Heart right ventricle (tissue), 16 donors: ENCODE data around the gene DCHS1. TPM values are rescaled to one million over a fixed set of nuclear protein-coding genes. Genes with fewer than 3 reads are reported as not detected.

ENCODE experiments used
- ATAC-seq, 8 donors: fragments of 200-7000 bp; cut with Tn5 transposase; one replicate each; pipeline ENCODE4 v1.9.1; 2020; ENCODE audit warnings: mild to moderate bottlenecking in 8 of 8, moderate library complexity in 8 of 8, moderate number of reproducible peaks in 1 of 8
- DNase-seq, 2 donors: peaks; one replicate each; pipeline ENCODE4 v3.0.0-alpha.2; 2020
- H3K27ac ChIP-seq, 10 donors: fragments of 200-600 bp; sonication (generic) in 2 of 10; one replicate each; pipeline versions ENCODE4 v1.5.0 to v1.8.0; 2020 to 2022; ENCODE audit warnings: mild to moderate bottlenecking in 3 of 10
- H3K27me3 ChIP-seq, 7 donors: fragments of 200-600 bp; one replicate each; pipeline ENCODE4 v1.8.0; 2021 to 2022; ENCODE audit warnings: mild to moderate bottlenecking in 2 of 7
- H3K36me3 ChIP-seq, 9 donors: fragments of 200-600 bp; sonication (generic) in 1 of 9; one replicate each; pipeline versions ENCODE4 v1.5.0 to v1.8.0; 2020 to 2022; ENCODE audit warnings: mild to moderate bottlenecking in 2 of 9
- H3K4me1 ChIP-seq, 9 donors: fragments of 200-600 bp; sonication (generic) in 1 of 9; one replicate each; pipeline versions ENCODE4 v1.5.0 to v1.8.0; 2020 to 2022; ENCODE audit warnings: mild to moderate bottlenecking in 4 of 9
- H3K4me3 ChIP-seq, 10 donors: fragments of 200-600 bp; sonication (generic) in 2 of 10; one replicate each; pipeline versions ENCODE4 v1.5.0 to v1.8.0; 2020 to 2022; ENCODE audit warnings: mild to moderate bottlenecking in 7 of 10, moderate library complexity in 2 of 10
- H3K9me3 ChIP-seq, 11 donors: fragments of 200-600 bp in 10 of 11; sonication (generic) in 2 of 11; one replicate each; pipeline versions ENCODE4 v1.5.0 to v1.8.0; 2013 to 2022; ENCODE audit warnings: mild to moderate bottlenecking in 2 of 11, control low read depth in 1 of 11, moderate library complexity in 1 of 11
- WGBS, 2 donors: extraction: QIAGEN DNeasy Blood & Tissue Kit; methylation state at CpG; one replicate each; pipeline ENCODE4 v1.1.7; 2013; ENCODE audit warnings: inconsistent platforms in 1 of 2; 5-methylcytosine and 5-hydroxymethylcytosine counted together
- intact Hi-C, 10 donors: fragments of 100-400 bp; cut with DNase I; formaldehyde crosslinking; loops; one replicate each; pipeline versions ENCODE4 v1.11.1 to v1.14.2; 2022
- polyA plus RNA-seq, 2 donors: library from polyadenylated mRNA; stranded (reverse); fragments of 200-250 nt; gene quantifications; one replicate each; pipeline ENCODE4 v1.2.3, GENCODE V29; 2013
- total RNA-seq, 10 donors: library from RNA; stranded (reverse); fragmentation: NEBNext Ultra II Directional in 3 of 10; extraction: Animal tissue kit (Norgen Biotek cat#: 25700) in 3 of 10; gene quantifications; one replicate each; pipeline versions ENCODE4 v1.2.1 to v1.2.4, GENCODE V29; 2021 to 2023
- TF ChIP-seq, protein P1 (sequence below), 9 donors: fragments of 200-600 bp; sonication (generic) in 2 of 9; IDR thresholded peaks; one replicate each; pipeline versions ENCODE4 v1.5.0 to v1.8.0; 2021 to 2022; ENCODE audit warnings: antibody characterized with exemption in 9 of 9, mild to moderate bottlenecking in 5 of 9, moderate library complexity in 1 of 9
- donor health status: Arrhythmogenic right ventricular cardiomyopathy.
- donor health status: ischemic (EF 13 %, LVEDD 7.1; RV severe dilation, severe dysfunction).
- donor health status: healthy with polysubstance abuse.
- donor health status: DM: no; HTN: yes; CAD: no.
- donor health status: DM: no; HTN: no; CAD: no.
- donor health status: ischemic (EF 25% LVEDD 6.9; RV normal size, moderate dysfunction).
- donor health status: ischemic (EF 25% LVEDD 5.7; RV mildly dilated, moderate dysfunction).
- donor health status: healthy.
- donor health status: DM: yes; HTN: yes; CAD: no.
- donor health status: Ischemic cardiomyopathy.
- donor health status: ischemic (EF 35%, LVEDD 5.7; RV mildly dilated, moderate dysfunction).
- donor health status: nonischemic (EF 11% LVEDD 7.7; RV severe dilation, severe dysfunction).
- donor health status: DM: yes; HTN: yes; CAD: no.
- donor health status: PGD.
- donor health status: ischemic (EF 29% LVEDD 5.4; RV normal size, mild dysfunction).
- donor health status: nonischemic (EF 23%, LVEDD 6.1; RV moderate dilation, normal function).

The DCHS1 gene
- total and polyA plus RNA-seq, 12 donors = 4.1 to 12.4 (median 8.2) TPM

DNA sequence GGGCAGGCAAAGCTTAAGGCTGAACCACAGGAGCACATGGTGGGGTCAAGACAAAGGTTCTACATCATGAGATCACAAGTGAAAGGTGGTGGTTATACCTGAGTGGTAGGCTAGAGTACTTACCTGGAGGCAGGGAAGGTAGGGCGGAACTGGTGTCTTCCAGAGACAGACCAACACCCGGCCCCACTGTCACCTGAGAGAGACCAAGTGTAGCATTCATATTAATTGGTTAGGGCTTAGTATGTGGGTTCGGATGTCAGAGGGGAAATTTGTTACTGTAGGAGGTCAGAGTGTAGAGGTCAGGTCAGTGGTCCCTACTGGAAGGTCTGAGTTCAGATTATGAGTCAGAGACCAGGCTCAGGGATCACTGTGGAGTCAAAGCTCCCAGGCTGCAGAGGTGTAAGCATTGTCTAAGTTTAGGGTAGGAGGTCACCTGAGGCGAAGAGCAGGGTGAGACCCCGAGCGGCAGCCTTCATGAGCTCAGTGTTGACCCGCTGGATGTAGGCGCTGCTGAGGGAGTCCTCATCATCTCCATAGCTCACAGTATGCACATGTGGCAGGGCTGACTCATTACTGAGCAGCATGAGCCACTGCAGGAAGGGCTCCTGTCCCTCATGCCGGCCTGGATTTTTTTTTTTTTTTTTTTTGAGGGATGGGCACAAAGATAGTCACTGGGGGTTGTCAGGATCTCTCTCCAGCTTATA is 39.6 kb downstream of the DCHS1 start:
- Histone ChIP-seq H3K27ac (no peak overlapping the region), H3K36me3 (peaks cover 0 to 46% (median 10%) of the 10 kb centered on the region in 9 donors), H3K4me3 (no peak overlapping the region), H3K9me3 (no peaks in the 10 kb centered on the region), H3K4me1 (peaks cover 10 to 60% (median 37%) of the 10 kb centered on the region in 9 donors), H3K27me3 (no peaks in the 10 kb centered on the region)
- intact Hi-C loops = loop anchor here in 2 of 10 donors (5.0 to 10.0 kb wide), 2 partner anchors 59 to 66 kb away; partner anchors contain the start of gene MRPL17 (in 1 of the 2)
- DNase-seq = no peak
- 97 to 98% methylated on average over 9 of the region's 9 CpGs for WGBS, 2 donors
- TF ChIP-seq, protein P1, sequence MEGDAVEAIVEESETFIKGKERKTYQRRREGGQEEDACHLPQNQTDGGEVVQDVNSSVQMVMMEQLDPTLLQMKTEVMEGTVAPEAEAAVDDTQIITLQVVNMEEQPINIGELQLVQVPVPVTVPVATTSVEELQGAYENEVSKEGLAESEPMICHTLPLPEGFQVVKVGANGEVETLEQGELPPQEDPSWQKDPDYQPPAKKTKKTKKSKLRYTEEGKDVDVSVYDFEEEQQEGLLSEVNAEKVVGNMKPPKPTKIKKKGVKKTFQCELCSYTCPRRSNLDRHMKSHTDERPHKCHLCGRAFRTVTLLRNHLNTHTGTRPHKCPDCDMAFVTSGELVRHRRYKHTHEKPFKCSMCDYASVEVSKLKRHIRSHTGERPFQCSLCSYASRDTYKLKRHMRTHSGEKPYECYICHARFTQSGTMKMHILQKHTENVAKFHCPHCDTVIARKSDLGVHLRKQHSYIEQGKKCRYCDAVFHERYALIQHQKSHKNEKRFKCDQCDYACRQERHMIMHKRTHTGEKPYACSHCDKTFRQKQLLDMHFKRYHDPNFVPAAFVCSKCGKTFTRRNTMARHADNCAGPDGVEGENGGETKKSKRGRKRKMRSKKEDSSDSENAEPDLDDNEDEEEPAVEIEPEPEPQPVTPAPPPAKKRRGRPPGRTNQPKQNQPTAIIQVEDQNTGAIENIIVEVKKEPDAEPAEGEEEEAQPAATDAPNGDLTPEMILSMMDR (IDR thresholded peaks at IDR 0.05) = no peak
- ATAC-seq = no peak

DNA sequence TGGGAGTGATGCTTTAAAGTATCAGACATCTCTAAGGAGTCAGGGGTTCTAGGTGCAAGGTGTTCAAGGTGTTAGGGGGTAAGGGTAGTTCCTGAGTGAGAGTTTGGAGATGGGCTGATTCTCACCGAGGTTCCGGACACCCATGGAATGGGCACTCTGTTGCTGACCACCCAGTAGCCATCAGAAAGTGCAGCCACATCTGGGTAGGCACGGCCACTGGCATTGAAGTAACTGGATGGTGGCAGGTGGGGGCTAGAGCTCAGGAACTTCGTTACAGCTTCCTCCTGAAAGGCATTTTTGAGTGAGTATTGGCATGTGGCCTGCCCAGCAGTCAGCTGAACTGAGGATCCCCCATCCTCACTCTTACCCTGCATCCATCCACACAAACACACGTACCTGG is 40.6 kb downstream of the DCHS1 start:
- intact Hi-C loops = loop anchor here in 2 of 10 donors (5.0 to 10.0 kb wide), 2 partner anchors 60 to 67 kb away; partner anchors contain the start of gene MRPL17 (in 1 of the 2)
- H3K27ac ChIP-seq = no peak overlapping the region

DNA sequence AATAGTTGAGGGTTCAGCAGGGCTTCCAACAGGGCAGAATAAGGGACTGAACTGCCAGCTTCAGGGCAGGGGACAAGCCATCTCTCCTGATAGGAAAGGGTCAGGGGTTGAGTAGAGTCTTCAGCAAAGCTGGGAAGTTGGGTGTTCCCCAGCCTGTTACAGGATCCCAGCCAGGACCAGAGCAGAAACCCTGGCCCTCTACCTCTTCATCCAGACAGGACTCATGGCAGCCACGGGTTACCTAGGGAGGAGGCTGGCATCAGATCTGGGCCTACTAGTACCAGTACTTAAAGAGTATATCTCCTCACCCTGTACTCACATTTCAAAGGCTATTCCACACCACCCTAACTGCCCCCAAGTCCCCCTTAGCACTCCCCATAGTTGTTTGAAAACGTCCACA is 41.2 kb downstream of the DCHS1 start:
- Histone ChIP-seq H3K9me3 (no peaks in the 10 kb centered on the region), H3K4me1 (peaks cover 10 to 60% (median 41%) of the 10 kb centered on the region in 9 donors), H3K27ac (no peak overlapping the region), H3K36me3 (peaks cover 2 to 62% (median 26%) of the 10 kb centered on the region in 9 donors), H3K4me3 (no peak overlapping the region), H3K27me3 (no peaks in the 10 kb centered on the region)
- TF ChIP-seq, protein P1 (IDR thresholded peaks at IDR 0.05) = no peak
- WGBS, 2 donors = 94 to 96% methylated on average over 2 of the region's 2 CpGs
- no peak for ATAC-seq
- DNase-seq = no peak
- intact Hi-C loops = loop anchor here in 3 of 10 donors (5.0 to 10.0 kb wide), 3 partner anchors 38 to 60 kb away; no protein-coding TSS in a partner anchor

More for the DNA sequence above, 40.6 kb downstream of the DCHS1 start:
- TF ChIP-seq, protein P1 (IDR thresholded peaks at IDR 0.05) = no peak
- 92 to 94% methylated on average over 5 of the region's 5 CpGs for WGBS, 2 donors
- ATAC-seq (no peak), DNase-seq (no peak)
- peaks cover 0 to 56% (median 20%) of the 10 kb centered on the region in 9 donors for H3K36me3 ChIP-seq
- H3K27me3 ChIP-seq = no peaks in the 10 kb centered on the region
- H3K9me3 ChIP-seq = no peaks in the 10 kb centered on the region
- H3K4me1 ChIP-seq = peaks cover 10 to 60% (median 46%) of the 10 kb centered on the region in 9 donors
- H3K4me3 ChIP-seq = no peak overlapping the region

DNA sequence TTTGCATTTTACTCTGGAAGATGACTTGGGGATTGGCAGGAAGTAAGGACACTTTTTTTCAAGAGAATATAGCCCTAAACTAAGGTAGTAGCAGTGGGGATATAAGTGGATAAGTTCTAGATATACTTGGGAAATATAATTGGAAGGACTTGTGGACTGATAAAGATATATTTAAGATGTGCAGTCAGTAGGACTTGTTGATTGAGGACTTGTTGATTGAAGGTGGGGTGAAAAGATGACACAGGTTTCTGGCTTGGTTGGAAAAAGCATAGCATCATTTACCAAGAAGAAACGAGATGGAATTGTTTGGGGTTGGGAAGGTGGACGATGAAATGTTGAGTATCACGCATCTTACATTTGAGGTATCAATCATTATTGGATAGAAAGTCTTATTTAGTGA is 42.1 kb downstream of the DCHS1 start:
- no peak overlapping the region for H3K4me3 ChIP-seq
- peaks cover 3 to 71% (median 35%) of the 10 kb centered on the region in 9 donors for H3K36me3 ChIP-seq
- intact Hi-C loops = loop anchor here in 4 of 10 donors (2.0 to 10.0 kb wide), 4 partner anchors 39 to 69 kb away; partner anchors contain the start of gene MRPL17 (in 2 of the 4)
- DNase-seq = no peak
- WGBS, 2 donors = 95 to 96% methylated on average over 3 of the region's 3 CpGs
- H3K27me3 ChIP-seq = no peaks in the 10 kb centered on the region
- TF ChIP-seq, protein P1 (IDR thresholded peaks at IDR 0.05) = no peak
- no peak for ATAC-seq
- H3K4me1 ChIP-seq = peaks cover 8 to 64% (median 36%) of the 10 kb centered on the region in 9 donors
- no peaks in the 10 kb centered on the region for H3K9me3 ChIP-seq
- peak overlapping the region in 9 of 10 donors; percentile 94 to 100 (median 98) for H3K27ac ChIP-seq
